Measurements from ENCODE around the gene FNDC11.
"Not testable (repeated sequence)": the region's sequence is repeated elsewhere in the genome, so short reads cannot be mapped to it uniquely, and the experiment has no call there.

FNDC11 gene

GRCh38 chr20:63554361-63555278 lies 661 bp downstream of the FNDC11 start:
- DNase-seq (ENCODE audit: low read depth): no peak
- TF ChIP-seq CTCF (IDR thresholded peaks at IDR 0.05; ENCODE audit: low read depth, low read length, missing control alignments): no peak
- H3K4me3 ChIP-seq (ENCODE audit: low read depth, low read length): peak overlapping the region; percentile 30

GRCh38 chr20:63555661-63556381 lies 1.9 kb downstream of the FNDC11 start:
- no peak for TF ChIP-seq CTCF (IDR thresholded peaks at IDR 0.05; ENCODE audit: low read depth, low read length, missing control alignments)
- DNase-seq (ENCODE audit: low read depth): no peak
- no peak overlapping the region for H3K4me3 ChIP-seq (ENCODE audit: low read depth, low read length)

- H3K4me3 ChIP-seq (ENCODE audit: low read depth, low read length): no peak overlapping the region
- no peak for TF ChIP-seq CTCF (IDR thresholded peaks at IDR 0.05; ENCODE audit: low read depth, low read length, missing control alignments)
- no peak for DNase-seq (ENCODE audit: low read depth)
Observed at GRCh38 chr20:63556873-63557478, 3.0 kb downstream of the FNDC11 start.

GRCh38 chr20:63557481-63557891 lies 3.5 kb downstream of the FNDC11 start:
- no peak overlapping the region for H3K4me3 ChIP-seq (ENCODE audit: low read depth, low read length)
- DNase-seq (ENCODE audit: low read depth): no peak
- no peak for TF ChIP-seq CTCF (IDR thresholded peaks at IDR 0.05; ENCODE audit: low read depth, low read length, missing control alignments)

GRCh38 chr20:63558804-63559484 lies 5.0 kb downstream of the FNDC11 start:
- DNase-seq (ENCODE audit: low read depth): no peak
- H3K4me3 ChIP-seq (ENCODE audit: low read depth, low read length): no peak overlapping the region
- no peak for TF ChIP-seq CTCF (IDR thresholded peaks at IDR 0.05; ENCODE audit: low read depth, low read length, missing control alignments)

GRCh38 chr20:63559485-63560332 lies 5.8 kb downstream of the FNDC11 start:
- not testable (repeated sequence) for DNase-seq (ENCODE audit: low read depth); H3K4me3 ChIP-seq (ENCODE audit: low read depth, low read length)

Measured in GM12864 (cell line).